ENCODE results near the gene TMEM38B.

GRCh38 chr9:105667867-105668266 lies 26.5 kb upstream of the TMEM38B start:
- TF ChIP-seq POLR2A (IDR thresholded peaks at IDR 0.05) (no peak), POLR2AphosphoS5 (IDR thresholded peaks at IDR 0.05) (no peak)
- TF ChIP-seq, protein P1, sequence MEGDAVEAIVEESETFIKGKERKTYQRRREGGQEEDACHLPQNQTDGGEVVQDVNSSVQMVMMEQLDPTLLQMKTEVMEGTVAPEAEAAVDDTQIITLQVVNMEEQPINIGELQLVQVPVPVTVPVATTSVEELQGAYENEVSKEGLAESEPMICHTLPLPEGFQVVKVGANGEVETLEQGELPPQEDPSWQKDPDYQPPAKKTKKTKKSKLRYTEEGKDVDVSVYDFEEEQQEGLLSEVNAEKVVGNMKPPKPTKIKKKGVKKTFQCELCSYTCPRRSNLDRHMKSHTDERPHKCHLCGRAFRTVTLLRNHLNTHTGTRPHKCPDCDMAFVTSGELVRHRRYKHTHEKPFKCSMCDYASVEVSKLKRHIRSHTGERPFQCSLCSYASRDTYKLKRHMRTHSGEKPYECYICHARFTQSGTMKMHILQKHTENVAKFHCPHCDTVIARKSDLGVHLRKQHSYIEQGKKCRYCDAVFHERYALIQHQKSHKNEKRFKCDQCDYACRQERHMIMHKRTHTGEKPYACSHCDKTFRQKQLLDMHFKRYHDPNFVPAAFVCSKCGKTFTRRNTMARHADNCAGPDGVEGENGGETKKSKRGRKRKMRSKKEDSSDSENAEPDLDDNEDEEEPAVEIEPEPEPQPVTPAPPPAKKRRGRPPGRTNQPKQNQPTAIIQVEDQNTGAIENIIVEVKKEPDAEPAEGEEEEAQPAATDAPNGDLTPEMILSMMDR (IDR thresholded peaks at IDR 0.05): no peak

All from breast epithelium (tissue), 3 donors.